ENCODE results near the gene RHOH. TPM values are rescaled to one million over a fixed set of nuclear protein-coding genes. Genes with fewer than 3 reads are reported as not detected.

The RHOH gene
- total and polyA plus RNA-seq, 2 of the 13 experiments (the other 11 are each of a cell fraction or from before 2014, with no cell fraction given), result 0.57 TPM; not detected in 1

DNA sequence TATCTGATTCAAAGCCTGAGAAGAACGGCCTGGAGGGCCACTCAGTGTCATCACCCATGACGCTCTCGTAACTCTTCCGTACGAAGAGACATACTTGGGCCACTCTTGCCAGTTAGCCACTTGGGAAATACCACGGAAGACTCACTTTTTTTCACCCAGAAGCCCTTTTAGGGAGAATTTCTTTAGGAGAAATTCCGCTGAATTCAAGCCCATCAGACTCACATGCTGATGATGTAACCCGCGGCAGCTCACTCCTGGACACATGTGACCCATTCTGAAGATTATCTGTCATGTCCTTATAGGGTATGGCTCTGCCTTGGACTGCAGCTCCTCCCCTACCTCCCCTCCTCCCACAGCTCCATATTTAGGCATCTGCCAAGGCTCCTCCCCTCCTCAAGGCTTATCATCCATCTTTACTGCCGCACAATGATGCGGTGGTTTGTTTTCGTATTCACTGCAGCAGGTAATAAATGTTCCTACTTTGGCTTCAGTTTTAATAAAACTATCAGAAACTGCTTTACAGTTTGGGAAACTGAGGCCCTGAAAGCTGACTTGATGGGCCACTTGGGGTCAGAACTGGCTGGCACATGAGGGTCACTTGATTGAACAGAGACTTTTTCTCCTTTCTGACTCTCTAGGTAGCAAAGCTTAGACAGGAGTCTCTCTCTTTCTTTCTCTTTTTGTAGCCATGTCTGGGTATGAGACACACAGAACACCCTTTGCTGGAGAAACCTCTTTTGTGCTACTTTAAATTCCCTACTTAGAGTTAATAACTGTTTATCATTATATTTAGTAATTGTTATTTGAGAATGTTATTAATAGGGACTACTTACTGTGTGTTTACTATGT lies 42.1 kb downstream of the RHOH start:
- intact Hi-C loops (cut with micrococcal nuclease; ENCODE audit: unreplicated experiment) (no loop called here), in situ Hi-C loops (cut with HindIII; ENCODE audit: extremely low pct_ligation_motif_present, low pct_unique_long_range_greater_than_20kb) (no loop called here)
- peaks cover 5% of the 10 kb centered on the region for H3K4me1 ChIP-seq (ENCODE audit: insufficient read depth, low read length)
- H4K20me1 ChIP-seq (ENCODE audit: insufficient read depth, low read length), result no peaks in the 10 kb centered on the region
- TF ChIP-seq ZNF432 (CRISPR knock-in tag; IDR thresholded peaks at IDR 0.05; ENCODE audit: borderline replicate concordance) (no peak), ZFP90 (CRISPR knock-in tag; IDR thresholded peaks at IDR 0.05; ENCODE audit: borderline replicate concordance) (no peak), SCMH1 (CRISPR knock-in tag; IDR thresholded peaks at IDR 0.05; ENCODE audit: borderline replicate concordance) (no peak), ETV6 (CRISPR knock-in tag; conservative IDR thresholded peaks at IDR 0.05) (no peak), POLR2A (IDR thresholded peaks at IDR 0.05; ENCODE audit: insufficient read depth in 1 of 2, low read depth in 2 of 2, low read length in 2 of 2) (no peak), NFKB2 (CRISPR knock-in tag; IDR thresholded peaks at IDR 0.05; ENCODE audit: borderline replicate concordance) (no peak), ZNF446 (CRISPR knock-in tag; IDR thresholded peaks at IDR 0.05) (no peak), ZFP36L1 (CRISPR knock-in tag; IDR thresholded peaks at IDR 0.05) (no peak), ZNF460 (CRISPR knock-in tag; IDR thresholded peaks at IDR 0.05; ENCODE audit: borderline replicate concordance) (no peak)
- TF ChIP-seq, protein P1, sequence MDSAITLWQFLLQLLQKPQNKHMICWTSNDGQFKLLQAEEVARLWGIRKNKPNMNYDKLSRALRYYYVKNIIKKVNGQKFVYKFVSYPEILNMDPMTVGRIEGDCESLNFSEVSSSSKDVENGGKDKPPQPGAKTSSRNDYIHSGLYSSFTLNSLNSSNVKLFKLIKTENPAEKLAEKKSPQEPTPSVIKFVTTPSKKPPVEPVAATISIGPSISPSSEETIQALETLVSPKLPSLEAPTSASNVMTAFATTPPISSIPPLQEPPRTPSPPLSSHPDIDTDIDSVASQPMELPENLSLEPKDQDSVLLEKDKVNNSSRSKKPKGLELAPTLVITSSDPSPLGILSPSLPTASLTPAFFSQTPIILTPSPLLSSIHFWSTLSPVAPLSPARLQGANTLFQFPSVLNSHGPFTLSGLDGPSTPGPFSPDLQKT (CRISPR knock-in tag; IDR thresholded peaks at IDR 0.05; ENCODE audit: borderline replicate concordance), result no peak
- TF ChIP-seq, protein P2, sequence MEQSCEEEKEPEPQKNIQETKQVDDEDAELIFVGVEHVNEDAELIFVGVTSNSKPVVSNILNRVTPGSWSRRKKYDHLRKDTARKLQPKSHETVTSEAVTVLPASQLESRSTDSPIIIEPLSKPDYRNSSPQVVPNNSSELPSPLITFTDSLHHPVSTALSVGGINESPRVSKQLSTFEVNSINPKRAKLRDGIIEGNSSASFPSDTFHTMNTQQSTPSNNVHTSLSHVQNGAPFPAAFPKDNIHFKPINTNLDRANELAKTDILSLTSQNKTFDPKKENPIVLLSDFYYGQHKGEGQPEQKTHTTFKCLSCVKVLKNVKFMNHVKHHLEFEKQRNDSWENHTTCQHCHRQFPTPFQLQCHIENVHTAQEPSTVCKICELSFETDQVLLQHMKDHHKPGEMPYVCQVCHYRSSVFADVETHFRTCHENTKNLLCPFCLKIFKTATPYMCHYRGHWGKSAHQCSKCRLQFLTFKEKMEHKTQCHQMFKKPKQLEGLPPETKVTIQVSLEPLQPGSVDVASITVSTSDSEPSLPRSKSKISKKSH (CRISPR knock-in tag; IDR thresholded peaks at IDR 0.05; ENCODE audit: borderline replicate concordance), result no peak
- ChIA-PET CTCF (ENCODE audit: low intra/inter-chr PET ratio, low total read pairs) (no interaction called here), POLR2A (no interaction called here)
- no peak overlapping the region for H3K4me3 ChIP-seq (replicated peaks in 1 of 3; ENCODE audit: insufficient read depth in 1 of 3, low read depth in 2 of 3, low read length in 3 of 3)
- no peaks in the 10 kb centered on the region for H3K36me3 ChIP-seq (replicated peaks in 1 of 2; ENCODE audit: control insufficient read depth in 1 of 2, insufficient read depth in 2 of 2, low read length in 2 of 2)
- no peak overlapping the region for H2AFZ ChIP-seq (ENCODE audit: low read length)
- ATAC-seq, result no peak
- H3K9ac ChIP-seq (ENCODE audit: insufficient read depth, low read depth, low read length), result no peak overlapping the region
- DNase-seq (ENCODE audit: low spot score), result no peak
- no TSS peak for BruUV-seq (replicated peaks)
- no peak overlapping the region for H3K4me2 ChIP-seq (ENCODE audit: low read depth, low read length)
- H3K79me2 ChIP-seq (ENCODE audit: insufficient read depth, low read length), result no peaks in the 10 kb centered on the region
- H3K27ac ChIP-seq (ENCODE audit: extremely low read length, insufficient read depth, low read length), result no peak overlapping the region
- 82% methylated on average over 12 of the region's 12 CpGs for WGBS (ENCODE audit: low lambda C conversion rate)
- no peaks in the 10 kb centered on the region for H3K9me3 ChIP-seq (ENCODE audit: low read length)
- no peak for FAIRE-seq
- H3K27me3 ChIP-seq (ENCODE audit: control insufficient read depth in 1 of 2, insufficient read depth in 2 of 2, low read length in 2 of 2), result peaks cover 0 to 1% of the 10 kb centered on the region in 2 experiments; a peak in 1 of 5 replicates

Measured in HepG2 (cell line).